Thyroid gland (tissue), 4 donors: ENCODE results near the gene PITHD1. TPM values are rescaled to one million over a fixed set of nuclear protein-coding genes. Genes with fewer than 3 reads are reported as not detected.
"Not testable (repeated sequence)": the region's sequence is repeated elsewhere in the genome, so short reads cannot be mapped to it uniquely, and the experiment has no call there.

ENCODE experiments used
- DNase-seq, 2 donors: peaks; one replicate each; pipeline ENCODE4 v3.0.0-alpha.2; 2019
- H3K27ac ChIP-seq, 3 donors: fragments of 200-600 bp; sonication (generic); 1 replicate in 2 of 3; 2 replicates in 1 of 3; pipeline ENCODE4 v1.5.1; 2016 to 2019; ENCODE audit warnings: mild to moderate bottlenecking in 1 of 3, moderate library complexity in 1 of 3
- H3K27me3 ChIP-seq: fragments of 200-600 bp; sonication (generic); one replicate; pipeline ENCODE4 v1.5.1; 2019
- H3K36me3 ChIP-seq, 2 donors: fragments of 200-600 bp; sonication (generic); one replicate each; pipeline ENCODE4 v1.5.1; 2016 to 2019
- H3K4me1 ChIP-seq, 2 donors: fragments of 200-600 bp; sonication (generic); one replicate each; pipeline ENCODE4 v1.5.1; 2017 to 2019
- H3K4me3 ChIP-seq, 3 donors: fragments of 200-600 bp; sonication (generic); replicated peaks in 1 of 3; 1 replicate in 2 of 3; 2 replicates in 1 of 3; pipeline ENCODE4 v1.5.1; 2016; ENCODE audit warnings: mild to moderate bottlenecking in 1 of 3
- H3K9me3 ChIP-seq: fragments of 200-600 bp; sonication (generic); one replicate; pipeline ENCODE4 v1.5.1; 2017
- CTCF ChIP-seq, 6 experiments: fragments of 200-600 bp in 3 of 6; fragments of 450-650 bp in 3 of 6; sonication (generic) in 3 of 6; IDR thresholded peaks; one replicate each; pipeline ENCODE4 v1.5.1; 2016 to 2019; ENCODE audit warnings: antibody characterized with exemption in 6 of 6, mild to moderate bottlenecking in 2 of 6, inconsistent platforms in 1 of 6, moderate library complexity in 1 of 6
- POLR2A ChIP-seq, 2 donors: fragments of 450-650 bp; IDR thresholded peaks; one replicate each; pipeline ENCODE4 v1.6.1; 2017; ENCODE audit warnings: antibody characterized with exemption in 2 of 2, mild to moderate bottlenecking in 2 of 2, moderate library complexity in 1 of 2
- WGBS, 2 donors: methylation state at CpG; one replicate each; pipeline ENCODE4 v1.1.5; 2017; 5-methylcytosine and 5-hydroxymethylcytosine counted together
- intact Hi-C: fragments of 100-400 bp; cut with DNase I; formaldehyde crosslinking; loops from one replicate; pipeline ENCODE4 v1.15.1; 2023
- total RNA-seq, 4 donors: library from RNA; depleted of rRNA; stranded (reverse); fragments of >200 nt; gene quantifications; one replicate each; pipeline ENCODE4 v1.2.3, GENCODE V29; 2016

Gene PITHD1
- total RNA-seq, 4 donors from 2014 or later: 55.3 to 75.8 (median 60.0) TPM

GRCh38 chr1:23801876-23802275, 23.7 kb downstream of the PITHD1 start:
- Histone ChIP-seq H3K27ac (no peak overlapping the region), H3K4me1 (peaks cover 8 to 20% of the 10 kb centered on the region in 2 donors), H3K36me3 (no peaks in the 10 kb centered on the region), H3K4me3 (no peak overlapping the region), H3K9me3 (no peaks in the 10 kb centered on the region), H3K27me3 (no peaks in the 10 kb centered on the region)
- intact Hi-C loops: no loop called here
- WGBS, 2 donors: 65 to 70% methylated on average over 9 to 10 of the region's 10 CpGs
- DNase-seq: no peak
- no peak for TF ChIP-seq CTCF (IDR thresholded peaks at IDR 0.05)

DNA sequence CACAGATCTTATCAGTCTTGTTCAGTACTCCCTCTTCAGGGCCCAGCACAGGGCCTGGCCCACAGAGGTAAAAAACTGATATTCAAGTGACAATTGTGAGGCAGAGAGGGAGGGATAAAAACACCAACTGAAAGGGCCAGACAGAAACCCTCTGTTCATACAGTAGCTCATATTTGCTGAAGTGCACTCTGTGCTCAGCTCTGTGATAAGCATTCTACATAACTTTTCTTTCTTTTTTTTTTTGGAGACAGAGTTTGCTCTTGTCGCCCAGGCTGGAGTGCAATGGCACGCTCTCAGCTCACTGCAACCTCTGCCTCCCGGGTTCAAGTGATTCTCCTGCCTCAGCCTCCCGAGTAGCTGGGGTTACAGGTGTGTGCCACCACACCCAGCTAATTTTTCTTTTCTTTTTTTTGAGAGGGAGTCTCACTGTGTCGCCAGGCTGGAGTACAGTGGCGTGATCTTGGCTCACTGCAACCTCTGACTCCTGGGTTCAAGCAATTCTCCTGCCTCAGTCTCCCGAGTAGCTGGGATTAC, 24.7 kb downstream of the PITHD1 start:
- H3K4me1 ChIP-seq: peaks cover 8 to 20% of the 10 kb centered on the region in 2 donors
- H3K4me3 ChIP-seq, H3K27me3 ChIP-seq, intact Hi-C loops, DNase-seq, H3K9me3 ChIP-seq, H3K36me3 ChIP-seq, H3K27ac ChIP-seq: not testable (repeated sequence)
- WGBS, 2 donors: 94% methylated on average over 7 of the region's 7 CpGs

GRCh38 chr1:23803674-23804073, 25.5 kb downstream of the PITHD1 start:
- 92 to 98% methylated on average over 5 of the region's 5 CpGs for WGBS, 2 donors
- intact Hi-C loops: no loop called here
- H3K4me3 ChIP-seq: no peak overlapping the region
- no peaks in the 10 kb centered on the region for H3K27me3 ChIP-seq
- no peak overlapping the region for H3K27ac ChIP-seq
- peaks cover 0 to 9% of the 10 kb centered on the region in 2 donors for H3K36me3 ChIP-seq
- peaks cover 8 to 20% of the 10 kb centered on the region in 2 donors for H3K4me1 ChIP-seq
- TF ChIP-seq POLR2A (IDR thresholded peaks at IDR 0.05) (no peak), CTCF (IDR thresholded peaks at IDR 0.05) (no peak)
- no peaks in the 10 kb centered on the region for H3K9me3 ChIP-seq
- DNase-seq: no peak

GRCh38 chr1:23804183-23804835, 26.1 kb downstream of the PITHD1 start:
- Histone ChIP-seq H3K9me3 (no peaks in the 10 kb centered on the region), H3K4me1 (peaks cover 6 to 14% of the 10 kb centered on the region in 2 donors), H3K27ac (no peak overlapping the region), H3K4me3 (no peak overlapping the region), H3K36me3 (peaks cover 0 to 9% of the 10 kb centered on the region in 2 donors), H3K27me3 (no peaks in the 10 kb centered on the region)
- TF ChIP-seq CTCF (IDR thresholded peaks at IDR 0.05) (no peak), POLR2A (IDR thresholded peaks at IDR 0.05) (no peak)
- intact Hi-C loops: no loop called here
- 80 to 89% methylated on average over 7 of the region's 7 CpGs for WGBS, 2 donors
- DNase-seq: no peak

DNA sequence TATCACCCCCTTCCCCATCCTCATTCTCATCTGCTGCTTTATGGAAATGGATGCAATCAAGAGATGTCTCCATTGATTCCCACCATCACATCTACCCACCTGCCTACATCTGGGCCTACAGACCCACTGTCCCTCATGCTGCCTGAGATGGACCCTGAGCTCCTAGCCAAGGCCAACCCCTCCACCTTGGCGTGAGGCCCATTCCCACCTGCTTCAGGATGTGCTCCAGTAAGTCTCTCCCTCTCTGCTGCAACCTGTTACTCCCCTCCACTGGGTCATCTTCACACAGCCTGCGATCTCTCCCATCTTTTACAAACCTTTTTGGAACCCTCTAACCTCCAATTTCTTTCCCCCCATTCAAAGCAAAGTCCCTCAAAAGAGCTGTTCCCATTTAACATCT, 26.8 kb downstream of the PITHD1 start:
- intact Hi-C loops: no loop called here
- WGBS, 2 donors: 90 to 92% methylated on average over 2 of the region's 2 CpGs
- TF ChIP-seq POLR2A (IDR thresholded peaks at IDR 0.05): no peak
- TF ChIP-seq CTCF (IDR thresholded peaks at IDR 0.05): no peak

More for the DNA sequence above, 26.8 kb downstream of the PITHD1 start:
- Histone ChIP-seq H3K27ac (no peak overlapping the region), H3K4me1 (peaks cover 0 to 7% of the 10 kb centered on the region in 2 donors), H3K4me3 (no peak overlapping the region), H3K36me3 (peaks cover 0 to 9% of the 10 kb centered on the region in 2 donors), H3K9me3 (no peaks in the 10 kb centered on the region), H3K27me3 (no peaks in the 10 kb centered on the region)
- DNase-seq: no peak
